ENCODE results near the gene FGGY. TPM values are rescaled to one million over a fixed set of nuclear protein-coding genes. Genes with fewer than 3 reads are reported as not detected.

Gene FGGY
- total RNA-seq, 2 donors from 2014 or later = 14.1 to 14.8 TPM

DNA sequence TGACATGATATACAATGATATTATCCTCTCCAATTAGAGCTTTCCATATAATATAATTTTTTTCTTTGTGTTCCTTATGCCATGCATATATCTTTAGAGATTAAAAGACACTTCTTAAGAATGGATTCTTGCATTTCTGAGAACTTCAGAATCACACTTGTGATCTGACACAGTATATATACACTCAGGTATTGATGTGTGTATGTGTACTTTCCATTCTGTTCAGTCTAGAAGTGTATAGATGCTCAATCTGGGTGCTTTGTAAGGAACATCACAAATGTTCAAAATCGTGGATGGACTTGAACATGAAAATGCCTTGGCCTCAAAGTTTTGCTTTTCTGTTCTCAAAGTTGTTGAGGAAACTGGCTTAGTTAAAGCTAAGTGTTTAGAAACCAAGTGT, 102.7 kb downstream of the FGGY start:
- peaks cover 18% of the 10 kb centered on the region for H3K4me1 Mint-ChIP-seq
- no peaks in the 10 kb centered on the region for H3K36me3 ChIP-seq (ENCODE audit: control insufficient read depth, insufficient read depth, low read length)
- 70 to 84% methylated on average over 1 of the region's 1 CpG for WGBS, 2 experiments (ENCODE audit: insufficient coverage in 1 of 2, insufficient read length in 1 of 2)
- H3K9me3 ChIP-seq (ENCODE audit: control insufficient read depth, low read length) = no peaks in the 10 kb centered on the region
- no peak overlapping the region for H3K27ac ChIP-seq (ENCODE audit: low read depth, low read length)
- H3K36me3 Mint-ChIP-seq (ENCODE audit: low read depth) = no peaks in the 10 kb centered on the region
- DNase-seq = no peak
- no peaks in the 10 kb centered on the region for H3K9me3 Mint-ChIP-seq
- no peak overlapping the region for H3K9ac ChIP-seq (ENCODE audit: extremely low read depth, low read length, poor library complexity, severe bottlenecking)
- H3K27me3 ChIP-seq (ENCODE audit: control insufficient read depth, insufficient read depth, low read length, poor library complexity, severe bottlenecking) = no peaks in the 10 kb centered on the region
- no peak overlapping the region for H3K4me3 Mint-ChIP-seq
- H3K27ac Mint-ChIP-seq = no peak overlapping the region
- H3K4me1 ChIP-seq (ENCODE audit: control insufficient read depth, insufficient read depth, low read length) = peaks cover under 1% of the 10 kb centered on the region
- no peaks in the 10 kb centered on the region for H3K27me3 Mint-ChIP-seq (ENCODE audit: insufficient read depth)
- no peak overlapping the region for H3K4me3 ChIP-seq (ENCODE audit: low read length)
- TF ChIP-seq, protein P1, sequence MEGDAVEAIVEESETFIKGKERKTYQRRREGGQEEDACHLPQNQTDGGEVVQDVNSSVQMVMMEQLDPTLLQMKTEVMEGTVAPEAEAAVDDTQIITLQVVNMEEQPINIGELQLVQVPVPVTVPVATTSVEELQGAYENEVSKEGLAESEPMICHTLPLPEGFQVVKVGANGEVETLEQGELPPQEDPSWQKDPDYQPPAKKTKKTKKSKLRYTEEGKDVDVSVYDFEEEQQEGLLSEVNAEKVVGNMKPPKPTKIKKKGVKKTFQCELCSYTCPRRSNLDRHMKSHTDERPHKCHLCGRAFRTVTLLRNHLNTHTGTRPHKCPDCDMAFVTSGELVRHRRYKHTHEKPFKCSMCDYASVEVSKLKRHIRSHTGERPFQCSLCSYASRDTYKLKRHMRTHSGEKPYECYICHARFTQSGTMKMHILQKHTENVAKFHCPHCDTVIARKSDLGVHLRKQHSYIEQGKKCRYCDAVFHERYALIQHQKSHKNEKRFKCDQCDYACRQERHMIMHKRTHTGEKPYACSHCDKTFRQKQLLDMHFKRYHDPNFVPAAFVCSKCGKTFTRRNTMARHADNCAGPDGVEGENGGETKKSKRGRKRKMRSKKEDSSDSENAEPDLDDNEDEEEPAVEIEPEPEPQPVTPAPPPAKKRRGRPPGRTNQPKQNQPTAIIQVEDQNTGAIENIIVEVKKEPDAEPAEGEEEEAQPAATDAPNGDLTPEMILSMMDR (conservative IDR thresholded peaks at IDR 0.05) = no peak

DNA sequence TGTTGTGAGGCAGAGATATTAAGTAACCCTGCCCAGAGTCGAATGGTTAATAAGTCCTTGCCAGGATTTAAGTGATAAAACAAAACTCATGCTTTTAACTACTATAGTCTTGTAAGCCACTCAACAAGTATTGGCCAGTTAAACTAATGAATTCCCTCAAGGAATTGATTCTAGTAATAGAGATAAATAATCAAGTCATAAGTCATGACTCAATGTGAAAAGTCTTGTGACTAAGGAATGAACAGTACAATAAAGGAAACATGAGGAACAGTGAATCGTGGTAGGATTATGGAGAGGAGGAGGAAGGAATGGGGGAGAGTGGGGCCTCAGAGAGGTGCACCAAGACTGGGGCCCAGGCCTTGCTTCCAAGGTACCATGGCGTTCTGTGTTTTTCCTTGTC, 104.7 kb downstream of the FGGY start:
- Histone ChIP-seq H3K27me3 (ENCODE audit: control insufficient read depth, insufficient read depth, low read length, poor library complexity, severe bottlenecking) (no peaks in the 10 kb centered on the region), H3K9me3 (ENCODE audit: control insufficient read depth, low read length) (peaks cover 7% of the 10 kb centered on the region), H3K4me1 (ENCODE audit: control insufficient read depth, insufficient read depth, low read length) (no peaks in the 10 kb centered on the region), H3K4me3 (ENCODE audit: low read length) (no peak overlapping the region), H3K9ac (ENCODE audit: extremely low read depth, low read length, poor library complexity, severe bottlenecking) (no peak overlapping the region), H3K27ac (ENCODE audit: low read depth, low read length) (no peak overlapping the region), H3K36me3 (ENCODE audit: control insufficient read depth, insufficient read depth, low read length) (no peaks in the 10 kb centered on the region)
- Mint-ChIP-seq H3K4me1 (peaks cover 2% of the 10 kb centered on the region), H3K36me3 (ENCODE audit: low read depth) (peaks cover 3% of the 10 kb centered on the region), H3K27me3 (ENCODE audit: insufficient read depth) (no peaks in the 10 kb centered on the region), H3K4me3 (no peak overlapping the region), H3K27ac (no peak overlapping the region), H3K9me3 (peaks cover 10% of the 10 kb centered on the region)
- WGBS, 2 experiments (ENCODE audit: insufficient coverage in 1 of 2, insufficient read length in 1 of 2) = 93 to 100% methylated on average over 1 to 3 of the region's 3 CpGs
- DNase-seq = no peak
- TF ChIP-seq, protein P1 (conservative IDR thresholded peaks at IDR 0.05) = no peak

DNA sequence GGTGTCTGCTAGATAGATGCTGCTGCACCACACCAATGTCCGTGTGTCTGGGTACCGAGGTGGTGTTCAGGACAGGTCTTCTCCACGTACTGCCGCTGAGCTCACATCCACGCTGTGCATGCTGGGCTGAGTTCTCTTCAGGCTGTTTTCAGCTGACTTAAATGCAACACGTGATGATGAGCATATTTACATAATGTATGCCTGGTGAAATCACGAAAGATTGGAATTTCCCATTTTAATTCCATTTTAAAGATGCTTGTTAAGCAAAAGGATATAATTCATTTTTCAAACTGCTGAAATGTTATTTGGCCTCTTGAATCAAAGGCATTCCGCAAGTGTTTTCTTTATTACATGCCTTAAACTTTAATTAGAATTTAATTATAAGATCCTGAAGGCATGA, 107.9 kb downstream of the FGGY start:
- DNase-seq = no peak
- H3K4me1 ChIP-seq (ENCODE audit: control insufficient read depth, insufficient read depth, low read length) = no peaks in the 10 kb centered on the region
- WGBS, 2 experiments (ENCODE audit: insufficient coverage in 1 of 2, insufficient read length in 1 of 2) = 88 to 91% methylated on average over 7 to 8 of the region's 8 CpGs
- H3K27me3 Mint-ChIP-seq (ENCODE audit: insufficient read depth) = no peaks in the 10 kb centered on the region
- peaks cover 3% of the 10 kb centered on the region for H3K36me3 Mint-ChIP-seq (ENCODE audit: low read depth)
- peaks cover 13% of the 10 kb centered on the region for H3K9me3 ChIP-seq (ENCODE audit: control insufficient read depth, low read length)
- peaks cover 10% of the 10 kb centered on the region for H3K4me1 Mint-ChIP-seq
- H3K9ac ChIP-seq (ENCODE audit: extremely low read depth, low read length, poor library complexity, severe bottlenecking) = no peak overlapping the region
- TF ChIP-seq, protein P1 (conservative IDR thresholded peaks at IDR 0.05) = no peak
- no peaks in the 10 kb centered on the region for H3K27me3 ChIP-seq (ENCODE audit: control insufficient read depth, insufficient read depth, low read length, poor library complexity, severe bottlenecking)
- no peak overlapping the region for H3K27ac ChIP-seq (ENCODE audit: low read depth, low read length)
- H3K4me3 Mint-ChIP-seq = no peak overlapping the region
- H3K36me3 ChIP-seq (ENCODE audit: control insufficient read depth, insufficient read depth, low read length) = no peaks in the 10 kb centered on the region
- H3K9me3 Mint-ChIP-seq = peaks cover 16% of the 10 kb centered on the region
- H3K27ac Mint-ChIP-seq = no peak overlapping the region
- H3K4me3 ChIP-seq (ENCODE audit: low read length) = no peak overlapping the region

Data from endodermal cell (in vitro differentiated cells).